ENCODE results near the gene ARHGEF28.

DNA sequence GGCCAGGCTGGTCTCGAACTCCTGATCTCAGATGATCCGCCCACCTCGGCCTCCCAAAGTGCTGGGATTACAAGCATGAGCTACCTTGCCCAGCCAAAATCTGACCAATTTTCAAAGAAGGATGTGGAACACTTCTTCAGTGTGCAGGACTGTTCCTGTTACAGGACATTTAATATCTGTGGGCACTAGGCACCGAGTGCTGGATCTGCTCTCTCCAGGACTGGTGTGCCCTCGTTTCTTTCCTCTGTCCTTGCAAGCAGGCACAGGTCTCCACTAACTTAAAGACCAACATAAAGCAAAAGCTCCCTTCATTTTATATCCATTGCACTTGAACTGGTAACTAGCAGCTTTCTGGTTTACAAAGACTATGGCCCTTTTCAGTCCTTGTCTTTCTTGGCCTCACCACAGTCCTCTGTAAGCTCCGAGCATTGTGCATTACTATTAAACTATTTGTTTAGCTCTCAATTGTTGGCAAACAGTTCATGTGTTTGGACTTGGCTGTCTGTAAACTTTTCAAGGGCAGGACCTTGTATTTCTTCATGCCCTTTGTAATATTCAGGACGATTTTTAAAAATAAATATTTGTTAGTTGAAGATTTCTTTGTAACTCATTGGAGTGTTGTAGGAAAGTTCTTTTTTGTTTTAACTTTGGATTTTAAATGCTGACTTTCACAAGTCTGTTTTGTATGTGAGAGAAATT, 37.3 kb downstream of the ARHGEF28 start:
- TF ChIP-seq CTCF (IDR thresholded peaks at IDR 0.05; ENCODE audit: low read length) (no peak), EZH2 (optimal IDR thresholded peaks at IDR 0.05; ENCODE audit: low read depth, low read length) (no peak)
